ENCODE results near the gene FTCDNL1. TPM values are rescaled to one million over a fixed set of nuclear protein-coding genes. Genes with fewer than 3 reads are reported as not detected.

Gene FTCDNL1
- total and polyA plus RNA-seq, 9 of the 15 experiments (the other 6 are each of a cell fraction or from before 2014, with no cell fraction given), result 0.13 to 0.58 (median 0.32) TPM

DNA sequence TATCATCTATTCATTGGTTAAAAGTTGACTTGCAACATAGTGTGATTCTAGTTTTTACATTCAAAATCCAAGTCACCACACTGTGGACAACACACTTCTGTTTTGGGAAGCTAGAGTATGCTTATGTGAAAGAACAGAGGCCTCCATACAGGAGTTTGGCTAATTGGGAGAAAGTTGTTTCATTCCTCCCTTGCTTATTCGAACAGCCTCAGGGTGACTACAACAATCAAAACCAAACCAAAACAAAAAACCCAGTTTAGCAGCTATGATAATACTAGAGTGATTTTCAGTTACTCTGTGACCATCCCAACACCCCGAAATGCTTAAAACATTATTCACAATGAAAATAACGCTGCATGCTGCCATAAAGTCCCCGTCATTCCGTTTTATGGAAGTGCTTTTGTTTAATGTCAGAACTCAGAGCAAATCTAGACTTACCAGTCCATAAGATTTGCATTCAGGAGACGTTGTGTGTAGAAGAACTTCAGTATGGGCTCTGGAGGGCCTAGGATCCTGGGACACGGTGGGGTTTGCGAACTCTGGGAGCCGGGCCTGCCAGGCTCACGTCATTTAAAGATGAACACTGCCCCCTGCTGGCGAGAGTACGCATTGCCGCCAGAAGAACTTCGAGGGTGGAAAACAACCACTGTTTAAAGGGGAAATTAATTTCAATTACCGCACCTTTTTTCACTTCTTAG lies 111.4 kb downstream of the FTCDNL1 start (continued):
- TF ChIP-seq, protein P1, sequence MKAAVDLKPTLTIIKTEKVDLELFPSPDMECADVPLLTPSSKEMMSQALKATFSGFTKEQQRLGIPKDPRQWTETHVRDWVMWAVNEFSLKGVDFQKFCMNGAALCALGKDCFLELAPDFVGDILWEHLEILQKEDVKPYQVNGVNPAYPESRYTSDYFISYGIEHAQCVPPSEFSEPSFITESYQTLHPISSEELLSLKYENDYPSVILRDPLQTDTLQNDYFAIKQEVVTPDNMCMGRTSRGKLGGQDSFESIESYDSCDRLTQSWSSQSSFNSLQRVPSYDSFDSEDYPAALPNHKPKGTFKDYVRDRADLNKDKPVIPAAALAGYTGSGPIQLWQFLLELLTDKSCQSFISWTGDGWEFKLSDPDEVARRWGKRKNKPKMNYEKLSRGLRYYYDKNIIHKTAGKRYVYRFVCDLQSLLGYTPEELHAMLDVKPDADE (conservative IDR thresholded peaks at IDR 0.05; ENCODE audit: control insufficient read depth, low read depth, low read length), result no peak
- TF ChIP-seq SIN3A (IDR thresholded peaks at IDR 0.05; ENCODE audit: borderline replicate concordance in 2 of 2, control insufficient read depth in 1 of 2, low read depth in 2 of 2, low read length in 2 of 2) (no peak), SMC3 (conservative IDR thresholded peaks at IDR 0.05; ENCODE audit: insufficient read depth, low read depth, low read length) (0 out of 2 replicates have a peak, but pooled peaks have one; percentile 17), TGIF2 (CRISPR knock-in tag; IDR thresholded peaks at IDR 0.05) (no peak), ZNF3 (CRISPR knock-in tag; IDR thresholded peaks at IDR 0.05) (no peak), RBM39 (optimal IDR thresholded peaks at IDR 0.05; ENCODE audit: low read depth, low read length) (no peak), NFE2 (IDR thresholded peaks at IDR 0.05; ENCODE audit: low read depth) (no peak), ZNF347 (CRISPR knock-in tag; IDR thresholded peaks at IDR 0.05; ENCODE audit: low read depth) (no peak), TARDBP (IDR thresholded peaks at IDR 0.05) (no peak), TCF7L2 (IDR thresholded peaks at IDR 0.05; ENCODE audit: low read depth, low read length) (no peak)
- TF ChIP-seq, protein P2, sequence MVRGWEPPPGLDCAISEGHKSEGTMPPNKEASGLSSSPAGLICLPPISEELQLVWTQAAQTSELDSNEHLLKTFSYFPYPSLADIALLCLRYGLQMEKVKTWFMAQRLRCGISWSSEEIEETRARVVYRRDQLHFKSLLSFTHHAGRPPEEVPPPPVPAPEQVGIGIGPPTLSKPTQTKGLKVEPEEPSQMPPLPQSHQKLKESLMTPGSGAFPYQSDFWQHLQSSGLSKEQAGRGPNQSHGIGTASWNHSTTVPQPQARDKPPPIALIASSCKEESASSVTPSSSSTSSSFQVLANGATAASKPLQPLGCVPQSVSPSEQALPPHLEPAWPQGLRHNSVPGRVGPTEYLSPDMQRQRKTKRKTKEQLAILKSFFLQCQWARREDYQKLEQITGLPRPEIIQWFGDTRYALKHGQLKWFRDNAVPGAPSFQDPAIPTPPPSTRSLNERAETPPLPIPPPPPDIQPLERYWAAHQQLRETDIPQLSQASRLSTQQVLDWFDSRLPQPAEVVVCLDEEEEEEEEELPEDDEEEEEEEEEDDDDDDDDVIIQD (CRISPR knock-in tag; IDR thresholded peaks at IDR 0.05), result no peak

Measured in K562 (cell line).